HG03342 (cell line): ENCODE results near the gene BBOX1.
"Not testable (repeated sequence)": the region's sequence is repeated elsewhere in the genome, so short reads cannot be mapped to it uniquely, and the experiment has no call there.

Experiments
- ATAC-seq: cut with Tn5 transposase; IDR thresholded peaks from one replicate; pipeline ENCODE4 v1.9.1; 2021; ENCODE audit warnings: mild to moderate bottlenecking, moderate library complexity; ENCODE audit not compliant: unreplicated experiment

Gene BBOX1

GRCh38 chr11:27174672-27175210 is 134.1 kb downstream of the BBOX1 start:
- ATAC-seq, result no peak

DNA sequence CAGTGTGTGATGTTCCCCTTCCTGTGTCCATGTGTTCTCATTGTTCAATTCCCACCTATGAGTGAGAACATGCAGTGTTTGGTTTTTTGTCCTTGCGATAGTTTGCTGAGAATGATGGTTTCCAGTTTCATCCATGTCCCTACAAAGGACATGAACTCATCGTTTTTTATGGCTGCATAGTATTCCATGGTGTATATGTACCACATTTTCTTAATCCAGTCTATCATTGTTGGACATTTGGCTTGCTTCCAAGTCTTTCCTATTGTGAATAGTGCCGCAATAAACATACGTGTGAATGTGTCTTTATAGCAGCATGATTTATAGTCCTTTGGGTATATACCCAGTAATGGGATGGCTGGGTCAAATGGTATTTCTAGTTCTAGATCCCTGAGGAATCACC is 134.9 kb downstream of the BBOX1 start:
- ATAC-seq, result not testable (repeated sequence)
